HG03565 (cell line): ENCODE data around the gene OR3A2.
"Not testable (repeated sequence)": the region's sequence is repeated elsewhere in the genome, so short reads cannot be mapped to it uniquely, and the experiment has no call there.

Experiments
- ATAC-seq: cut with Tn5 transposase; IDR thresholded peaks from one replicate; pipeline ENCODE4 v1.9.1; 2021; ENCODE audit warnings: mild to moderate bottlenecking, moderate library complexity; ENCODE audit not compliant: unreplicated experiment

OR3A2 gene

DNA sequence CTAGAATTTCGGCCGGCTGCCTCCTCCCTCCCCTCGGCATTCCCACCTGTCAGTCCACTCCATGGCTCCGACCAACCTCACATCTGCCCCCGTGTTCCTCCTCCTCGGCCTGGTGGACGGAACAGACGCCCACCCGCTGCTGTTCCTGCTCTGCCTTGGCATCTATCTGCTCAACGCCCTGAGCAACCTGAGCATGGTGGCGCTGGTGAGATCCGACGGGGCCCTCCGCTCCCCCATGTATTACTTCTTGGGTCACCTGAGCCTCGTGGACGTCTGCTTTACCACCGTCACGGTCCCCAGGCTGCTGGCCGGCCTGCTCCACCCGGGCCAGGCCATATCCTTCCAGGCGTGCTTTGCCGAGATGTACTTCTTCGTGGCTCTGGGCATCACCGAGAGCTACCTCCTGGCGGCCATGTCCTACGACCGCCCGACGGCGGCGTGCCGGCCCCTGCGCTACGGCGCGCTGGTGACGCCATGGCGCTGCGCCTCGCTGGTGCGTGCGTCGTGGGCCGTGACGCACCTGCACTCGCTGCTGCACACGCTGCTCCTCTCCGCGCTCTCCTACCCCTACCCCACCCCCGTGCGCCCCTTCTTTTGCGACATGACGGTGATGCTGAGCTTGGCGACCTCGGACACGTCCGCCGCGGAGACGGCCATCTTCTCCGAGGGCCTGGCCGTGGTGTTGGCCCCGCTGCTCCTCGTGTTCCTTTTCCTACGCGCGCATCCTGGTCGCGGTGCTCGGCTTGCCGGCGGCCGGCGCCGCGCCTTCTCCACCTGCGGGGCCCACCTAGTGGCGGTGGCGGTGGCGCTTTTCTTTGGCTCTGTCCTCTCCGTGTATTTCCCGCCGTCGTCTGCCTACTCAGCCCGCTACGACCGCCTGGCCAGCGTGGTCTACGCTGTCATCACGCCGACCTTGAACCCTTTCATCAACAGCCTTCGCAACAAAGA lies at the start of gene OR3A2:
Gene OR3A2 (minus strand): TSS at position 440 of the 948 bp plus-strand sequence.
- no peak for ATAC-seq

DNA sequence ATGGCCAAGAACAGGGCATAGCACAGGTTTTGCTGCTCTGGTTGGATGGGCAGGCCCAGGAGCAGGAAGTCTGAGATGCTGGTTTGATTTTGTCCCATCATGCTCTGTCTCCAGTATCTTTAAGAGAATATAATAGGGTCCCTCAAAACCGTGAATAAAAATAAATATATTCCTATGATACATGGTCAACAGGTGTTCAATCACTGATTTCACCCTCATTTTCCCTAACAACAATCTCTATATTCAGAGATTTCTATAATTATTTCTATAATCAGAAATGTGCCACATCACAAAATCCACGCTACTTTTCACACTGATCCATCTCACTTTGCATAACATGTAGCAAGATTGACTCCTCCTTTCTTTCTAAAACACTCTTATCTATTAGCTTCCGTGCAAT lies 47.6 kb upstream of the OR3A2 start, which contains the start of gene OR1E2:
Gene OR1E2 (minus strand): TSS at position 101 of the 400 bp plus-strand sequence. CDS start 0 bp downstream, at position 101.
- no peak for ATAC-seq

DNA sequence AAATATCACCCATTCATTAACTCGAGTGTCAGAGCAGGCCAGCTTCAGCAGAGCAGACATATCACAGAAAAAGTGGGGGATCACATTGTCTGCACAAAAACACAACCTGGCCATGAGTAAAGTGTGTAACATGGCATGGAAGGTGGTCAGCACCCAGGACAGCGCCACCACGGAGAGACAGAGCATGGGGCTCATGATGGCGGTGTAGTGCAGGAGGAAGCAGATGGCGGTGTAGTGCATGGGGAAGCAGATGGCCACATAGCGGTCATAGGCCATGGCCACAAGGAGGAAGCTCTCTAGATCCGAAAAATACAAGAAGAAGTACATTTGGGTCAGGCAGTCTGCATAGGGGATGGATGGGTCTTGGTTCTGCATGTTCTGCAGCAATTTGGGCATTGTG lies 47.1 kb upstream of the OR3A2 start:
- ATAC-seq, result not testable (repeated sequence)

DNA sequence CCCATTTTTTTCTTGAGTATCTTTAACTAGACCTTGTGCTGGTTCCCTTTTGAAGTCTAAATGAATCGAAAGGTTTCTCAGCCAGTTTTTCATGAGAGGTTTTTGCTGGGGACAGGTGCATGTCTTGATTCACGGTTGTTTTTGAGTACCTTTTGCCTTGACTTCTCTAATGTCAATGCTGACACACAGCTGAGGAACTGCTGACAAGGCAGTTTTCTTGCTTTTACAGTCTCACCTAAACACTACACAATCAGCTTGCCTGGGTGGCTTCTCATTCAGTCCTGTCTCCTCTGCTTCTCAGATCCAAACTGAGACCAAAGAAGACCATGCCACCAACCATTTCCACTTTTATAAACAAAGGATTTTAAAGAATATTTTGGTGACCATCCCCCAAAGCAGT lies 32.1 kb upstream of the OR3A2 start:
- no peak for ATAC-seq

DNA sequence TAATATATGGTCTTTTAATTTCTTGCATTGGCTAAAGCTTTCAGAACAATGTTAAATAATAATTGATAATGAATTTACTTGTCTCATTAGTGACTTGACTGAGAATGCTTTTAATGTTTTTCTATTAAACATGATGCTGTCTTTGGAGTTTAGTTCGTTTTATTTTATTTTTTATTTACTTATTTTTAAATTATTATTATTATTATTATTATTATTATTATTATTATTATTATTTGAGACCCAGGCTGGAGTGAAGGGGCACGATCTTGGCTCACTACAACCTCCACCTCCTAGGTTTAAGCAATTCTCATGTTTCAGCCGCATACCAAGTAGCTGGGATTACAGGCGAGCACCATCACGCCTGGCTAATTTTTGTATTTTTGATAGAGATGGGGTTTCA lies 29.5 kb upstream of the OR3A2 start:
- ATAC-seq, result no peak

DNA sequence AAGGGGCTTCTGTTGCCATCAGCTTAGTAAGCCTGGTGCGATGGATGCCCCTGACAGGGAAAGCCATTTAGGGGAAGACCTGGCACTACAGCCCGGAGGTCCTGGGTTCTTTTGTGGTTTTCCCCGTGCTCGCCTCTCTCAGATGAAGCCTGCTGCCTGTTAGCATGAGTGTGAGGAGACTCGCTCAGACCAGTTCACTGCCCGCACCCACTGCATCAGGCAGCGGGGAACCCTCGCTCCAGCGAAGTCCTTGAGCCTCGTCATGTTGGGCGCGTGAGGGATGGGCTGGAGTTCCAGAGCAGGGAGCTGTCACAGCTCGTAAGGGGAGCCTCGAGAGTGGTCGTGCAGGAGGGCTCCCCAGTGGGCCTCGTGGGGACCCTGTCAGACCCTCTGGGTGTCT lies 26.1 kb upstream of the OR3A2 start:
- ATAC-seq, result not testable (repeated sequence)

GRCh38 chr17:3411070-3411469 lies 25.0 kb upstream of the OR3A2 start, which contains the start of gene OR3A3:
Gene OR3A3 (plus strand): TSS chr17:3411370.
- ATAC-seq, result no peak

DNA sequence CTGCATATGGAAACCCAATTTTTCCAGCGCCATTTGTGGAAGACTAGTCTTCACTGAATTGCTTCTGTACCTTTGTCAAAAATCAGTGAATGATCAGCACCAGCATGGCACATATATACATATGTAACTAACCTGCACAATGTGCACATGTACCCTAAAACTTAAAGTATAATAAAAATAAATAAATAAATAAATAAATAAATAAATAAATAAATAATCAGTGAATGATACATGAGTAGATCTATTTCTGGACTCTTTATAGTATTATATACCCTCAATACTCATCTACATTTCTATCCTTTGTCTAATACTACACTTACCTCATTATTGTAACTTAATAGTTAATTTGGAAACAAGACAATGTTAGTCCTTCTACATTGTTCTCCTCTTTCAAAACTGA lies 17.7 kb upstream of the OR3A2 start:
- not testable (repeated sequence) for ATAC-seq

DNA sequence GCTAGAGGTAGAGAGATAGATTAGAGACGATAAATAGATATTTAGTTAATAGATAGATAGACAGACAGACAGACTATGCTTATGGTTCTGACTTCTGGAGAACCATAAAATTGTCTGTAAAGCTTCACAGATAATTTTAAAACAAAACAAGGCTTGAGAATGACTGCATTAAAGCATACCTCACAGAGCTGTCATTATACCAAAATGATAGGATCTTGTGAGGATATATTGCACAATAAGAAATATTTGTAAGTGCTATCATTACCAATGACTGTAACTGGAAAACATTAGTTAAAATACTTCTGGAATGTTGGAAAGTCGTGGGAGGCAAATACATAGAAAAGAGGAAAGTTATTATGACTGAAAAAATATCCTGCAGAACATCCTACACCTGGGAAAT lies 15.7 kb upstream of the OR3A2 start:
- ATAC-seq, result no peak

DNA sequence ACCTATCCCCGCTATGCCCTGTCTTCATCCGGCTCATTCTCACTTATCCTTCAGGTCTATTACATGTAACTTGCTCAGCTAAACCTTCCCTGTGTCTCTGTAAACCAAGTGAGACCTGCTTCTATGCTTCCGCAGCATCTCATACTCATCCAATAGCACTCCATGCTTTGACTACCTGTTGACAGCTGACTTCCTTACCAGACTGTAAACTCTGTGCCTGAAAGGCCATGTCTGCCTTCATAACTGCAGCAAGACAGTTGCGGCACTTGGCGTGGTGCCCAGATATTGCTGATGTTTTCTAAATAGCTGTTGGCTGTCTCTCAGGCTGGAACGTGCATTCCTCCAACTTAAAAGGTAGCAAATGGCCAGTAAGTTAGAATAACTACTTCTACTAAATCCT lies 13.9 kb upstream of the OR3A2 start:
- no peak for ATAC-seq

DNA sequence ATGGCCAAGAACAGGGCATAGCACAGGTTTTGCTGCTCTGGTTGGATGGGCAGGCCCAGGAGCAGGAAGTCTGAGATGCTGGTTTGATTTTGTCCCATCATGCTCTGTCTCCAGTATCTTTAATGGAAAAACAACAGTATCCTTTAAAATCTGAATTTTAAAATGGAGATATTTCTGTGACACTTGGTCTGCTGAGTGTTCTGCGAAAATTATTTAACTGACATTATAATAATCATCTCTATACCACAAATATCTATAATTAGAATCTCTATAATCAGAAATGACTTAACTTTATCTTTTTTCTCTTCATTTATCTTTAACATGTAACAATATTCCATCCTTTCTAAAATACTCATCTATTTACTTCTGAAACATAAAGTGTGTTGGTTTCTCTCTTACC lies 12.2 kb upstream of the OR3A2 start, which contains the start of gene OR1E1:
Gene OR1E1 (minus strand): TSS at position 101 of the 400 bp plus-strand sequence. CDS start 0 bp downstream, at position 101.
- ATAC-seq, result no peak

DNA sequence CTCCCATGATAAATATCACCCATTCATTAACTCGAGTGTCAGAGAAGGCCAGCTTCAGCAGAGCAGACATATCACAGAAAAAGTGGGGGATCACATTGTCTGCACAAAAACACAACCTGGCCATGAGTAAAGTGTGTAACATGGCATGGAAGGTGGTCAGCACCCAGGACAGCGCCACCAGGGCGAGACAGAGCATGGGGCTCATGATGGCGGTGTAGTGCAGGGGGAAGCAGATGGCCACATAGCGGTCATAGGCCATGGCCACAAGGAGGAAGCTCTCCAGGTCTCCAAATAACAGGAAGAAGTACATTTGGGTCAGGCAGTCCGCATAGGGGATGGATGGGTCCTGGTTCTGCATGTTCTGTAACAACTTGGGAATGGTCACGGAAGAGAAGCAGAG lies 11.7 kb upstream of the OR3A2 start:
- not testable (repeated sequence) for ATAC-seq

GRCh38 chr17:3389791-3390190 lies 3.7 kb upstream of the OR3A2 start:
- ATAC-seq, result no peak

GRCh38 chr17:3381957-3382356 lies 4.2 kb downstream of the OR3A2 start:
- ATAC-seq, result no peak

DNA sequence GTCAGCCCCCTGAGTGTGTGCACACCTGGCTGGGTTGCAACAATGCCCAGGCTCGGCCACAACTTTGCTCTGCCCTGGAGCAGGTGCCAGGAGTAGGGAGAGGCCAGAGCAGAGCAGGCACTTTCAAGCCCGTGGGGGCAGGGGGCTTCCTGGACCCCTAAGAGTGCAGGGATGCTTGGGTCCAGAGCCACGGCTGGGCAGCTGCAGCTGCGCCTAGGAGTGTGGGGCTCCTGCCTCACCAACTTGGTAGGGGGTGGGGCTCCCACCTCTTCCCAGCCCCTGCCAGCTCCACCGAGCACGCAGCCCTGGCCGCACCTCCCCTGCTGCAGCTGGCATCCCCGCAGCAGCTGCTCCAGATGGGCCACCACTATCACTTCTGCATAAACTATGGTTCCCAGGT lies 7.8 kb downstream of the OR3A2 start:
- ATAC-seq, result no peak

DNA sequence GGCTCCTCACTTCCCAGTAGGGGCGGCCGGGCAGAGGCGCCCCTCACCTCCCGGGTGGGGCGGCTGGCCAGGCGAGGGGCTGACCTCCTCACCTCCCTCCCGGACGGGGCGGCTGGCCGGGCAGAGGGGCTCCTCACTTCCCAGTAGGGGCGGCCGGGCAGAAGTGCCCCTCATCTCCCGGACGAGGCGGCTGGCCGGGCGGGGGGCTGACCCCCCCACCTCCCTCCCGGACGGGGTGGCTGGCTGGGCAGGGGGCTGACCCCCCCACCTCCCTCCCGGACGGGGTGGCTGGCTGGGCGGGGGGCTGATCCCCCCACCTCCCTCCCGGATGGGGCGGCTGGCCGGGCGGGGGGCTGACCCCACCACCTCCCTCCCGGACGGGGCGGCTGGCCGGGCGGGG lies 14.9 kb downstream of the OR3A2 start:
- not testable (repeated sequence) for ATAC-seq

DNA sequence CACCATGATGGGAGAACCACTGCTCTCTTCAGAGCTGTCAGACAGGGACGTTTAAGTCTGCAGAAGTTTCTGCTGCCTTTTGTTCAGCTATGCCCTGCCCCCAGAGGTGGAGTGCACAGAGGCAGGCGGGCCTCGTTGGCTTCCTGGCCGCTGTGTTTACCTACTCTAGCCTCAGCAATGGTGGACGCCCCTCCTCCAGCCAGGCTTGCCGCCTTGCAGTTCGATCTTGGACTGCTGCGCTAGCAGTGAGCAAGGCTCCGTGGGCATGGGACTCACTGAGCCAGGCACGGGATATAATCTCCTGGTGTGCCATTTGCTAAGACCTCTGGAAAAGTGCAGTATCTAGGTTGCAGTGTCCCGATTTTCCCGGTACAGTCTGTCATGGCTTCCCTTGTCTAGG lies 43.3 kb downstream of the OR3A2 start:
- not testable (repeated sequence) for ATAC-seq

DNA sequence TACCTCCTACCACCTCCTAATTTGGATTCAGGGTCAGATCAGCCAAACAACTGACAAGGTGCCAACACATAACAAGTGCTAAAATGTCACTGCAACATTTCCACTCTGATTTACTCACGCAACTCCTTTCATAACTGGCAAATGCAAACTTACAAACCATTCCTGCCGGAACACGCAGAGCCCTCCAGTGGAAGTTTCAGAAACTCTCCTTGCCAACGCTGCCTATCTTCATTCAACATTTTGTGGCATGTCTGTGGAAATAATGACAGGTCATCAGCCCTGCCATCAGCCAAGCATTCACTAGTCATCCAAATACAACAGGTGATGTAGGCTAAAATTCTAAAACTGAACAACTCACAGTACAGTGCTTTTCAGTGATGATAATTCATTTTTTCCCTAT lies 50.2 kb downstream of the OR3A2 start:
- ATAC-seq, result no peak

- no peak for ATAC-seq
These were observed 67.8 kb downstream of the OR3A2 start for GRCh38 chr17:3318336-3318735.

- ATAC-seq, result no peak
These were observed 69.3 kb downstream of the OR3A2 start for GRCh38 chr17:3316836-3317235.

DNA sequence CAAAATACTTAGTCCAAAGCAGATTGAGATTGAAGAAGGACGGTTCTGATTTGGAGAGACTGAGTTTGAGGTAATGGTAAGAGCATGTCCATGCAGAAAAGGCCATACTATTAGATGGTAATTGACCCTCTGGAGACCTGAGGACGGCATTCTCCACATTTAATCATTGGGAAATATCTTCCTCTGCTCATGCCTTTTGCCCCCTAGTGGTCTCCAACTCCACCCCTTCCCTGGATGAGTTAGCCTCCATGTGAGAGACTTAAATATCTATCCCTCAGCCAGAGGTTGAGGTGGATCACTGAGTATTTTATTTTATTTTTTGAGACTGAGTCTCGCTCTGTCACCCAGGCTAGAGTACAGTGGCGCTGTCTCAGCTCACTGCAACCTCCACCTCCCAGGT lies 77.5 kb downstream of the OR3A2 start:
- ATAC-seq, result no peak

DNA sequence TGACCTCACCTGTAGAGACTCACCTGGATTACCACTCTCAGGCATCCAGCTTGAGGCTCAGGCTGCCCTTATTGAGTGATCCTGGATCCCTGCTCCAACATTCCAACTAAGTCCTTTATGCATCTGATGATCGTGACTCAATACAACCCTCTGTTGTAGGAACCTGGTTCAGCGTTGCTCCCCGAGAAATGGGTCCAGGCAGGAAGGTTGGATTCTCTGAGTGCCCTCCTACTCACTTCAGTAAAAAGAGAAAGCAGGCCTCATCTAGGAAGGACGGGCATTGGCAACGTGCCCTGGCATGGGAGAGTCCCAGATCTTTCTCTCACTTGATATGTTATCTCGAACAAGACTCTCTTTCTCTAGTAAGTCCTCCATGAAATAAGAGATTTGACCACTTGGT lies 87.8 kb downstream of the OR3A2 start, which contains the start of gene OR3A1:
Gene OR3A1 (minus strand): TSS at position 101 of the 400 bp plus-strand sequence. CDS start 5,778 bp downstream, outside the sequence.
- ATAC-seq, result no peak
